Measurements from ENCODE around the gene EXD1.

The EXD1 gene

DNA sequence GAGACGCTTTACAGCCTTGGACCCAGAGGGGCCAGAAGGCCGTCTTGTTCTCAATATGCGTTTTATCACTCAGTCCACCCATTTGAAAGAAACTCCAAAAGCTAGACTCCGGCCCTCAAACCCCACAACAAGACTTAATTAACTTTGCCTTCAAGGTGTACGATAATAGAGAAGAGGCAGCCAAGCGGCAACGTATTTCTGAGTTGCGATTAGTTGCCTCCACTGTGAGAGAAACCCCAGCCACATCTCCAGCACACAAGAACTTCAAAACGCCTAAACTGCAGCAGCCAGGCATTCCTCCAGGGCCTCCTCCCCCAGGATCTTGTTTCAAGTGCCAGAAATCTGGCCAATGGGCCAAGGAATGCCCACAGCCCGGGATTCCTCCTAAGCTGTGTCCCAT, 97.1 kb downstream of the EXD1 start:
- no peak overlapping the region for H3K4me3 ChIP-seq (ENCODE audit: low read length)
- no peak for TF ChIP-seq ZNF274 (IDR thresholded peaks at IDR 0.05; ENCODE audit: low read depth, low read length)

Measured in GM08714 (cell line).